HG03135 (cell line): Measurements from ENCODE around the gene EXOC3L2.
"Not testable (repeated sequence)": the region's sequence is repeated elsewhere in the genome, so short reads cannot be mapped to it uniquely, and the experiment has no call there.

Source experiments
- ATAC-seq: cut with Tn5 transposase; IDR thresholded peaks from one replicate; pipeline ENCODE4 v1.9.1; 2021; ENCODE audit warnings: mild to moderate bottlenecking, moderate library complexity; ENCODE audit not compliant: unreplicated experiment

The EXOC3L2 gene

GRCh38 chr19:45245334-45245787 lies at the start of gene EXOC3L2:
TSS of gene EXOC3L2 (minus strand) at chr19:45245407. CDS start at chr19:45239045, 6,362 bp downstream.
- no peak for ATAC-seq

- no peak for ATAC-seq
Measured at GRCh38 chr19:45294291-45295029, 49.3 kb upstream of the EXOC3L2 start.

DNA sequence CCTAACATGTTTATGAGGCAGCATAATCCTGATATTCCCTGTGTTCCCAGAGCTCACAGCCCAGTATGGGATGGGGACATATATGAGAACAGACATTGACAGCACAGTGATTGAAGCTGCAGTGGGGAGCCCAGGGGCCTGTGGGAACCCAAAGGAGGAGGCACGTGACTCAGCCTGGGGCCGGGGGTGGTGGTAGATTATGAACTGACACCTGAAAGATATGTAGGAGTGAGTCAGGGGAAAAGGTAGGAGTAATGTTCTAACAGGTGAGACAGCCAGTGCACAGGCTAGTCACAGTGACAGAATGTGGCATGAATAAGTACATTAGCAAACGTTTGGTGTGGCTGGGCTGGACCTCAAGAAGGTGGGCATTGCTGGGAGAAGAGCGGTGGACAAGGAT lies 48.5 kb upstream of the EXOC3L2 start:
- ATAC-seq = no peak

DNA sequence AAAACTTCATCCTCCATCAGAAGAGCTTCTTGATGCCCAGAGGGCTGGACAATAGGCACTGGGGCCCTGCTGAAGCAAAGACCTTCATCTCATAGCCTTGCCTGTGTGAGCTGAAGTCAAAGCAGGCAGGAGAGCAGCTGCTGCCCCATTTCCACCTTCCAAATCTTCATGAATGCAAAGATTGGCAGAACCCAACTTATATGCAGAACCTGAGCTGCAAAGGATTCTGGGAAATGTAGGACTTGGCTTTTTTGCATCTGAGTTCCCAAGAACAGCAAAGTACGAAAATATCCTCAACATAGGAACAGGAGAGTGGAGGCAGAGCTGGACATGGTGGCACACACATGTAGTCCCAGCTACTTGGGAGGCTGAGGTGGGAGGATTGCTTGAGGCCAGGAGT lies 46.6 kb upstream of the EXOC3L2 start:
- no peak for ATAC-seq

DNA sequence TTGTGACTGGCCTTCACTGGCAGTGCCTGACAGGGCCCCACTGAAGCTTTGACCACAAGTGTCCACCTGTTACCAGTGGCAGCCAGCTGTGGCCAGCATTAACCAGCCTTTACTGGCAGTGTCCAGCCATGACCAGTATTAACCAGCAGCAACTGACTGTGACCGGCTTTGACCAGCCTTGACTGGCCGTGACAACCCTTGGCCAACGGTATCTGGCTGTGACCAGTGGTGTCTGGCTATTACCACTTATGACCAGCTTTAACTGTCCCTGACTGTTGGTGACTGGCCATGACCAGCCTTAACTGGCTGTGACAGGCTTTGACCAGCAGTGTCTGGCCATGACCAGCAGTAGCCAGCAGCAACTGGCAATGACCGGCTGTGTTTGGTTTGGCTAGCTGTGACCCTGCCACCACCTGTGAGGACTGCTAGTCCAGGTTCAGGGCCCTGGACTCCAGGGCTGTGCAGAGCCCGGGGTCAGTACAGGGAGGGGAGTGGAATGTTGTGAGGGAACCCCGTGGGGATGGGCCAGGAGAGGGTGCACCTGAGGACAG lies 45.2 kb upstream of the EXOC3L2 start:
- ATAC-seq = no peak

DNA sequence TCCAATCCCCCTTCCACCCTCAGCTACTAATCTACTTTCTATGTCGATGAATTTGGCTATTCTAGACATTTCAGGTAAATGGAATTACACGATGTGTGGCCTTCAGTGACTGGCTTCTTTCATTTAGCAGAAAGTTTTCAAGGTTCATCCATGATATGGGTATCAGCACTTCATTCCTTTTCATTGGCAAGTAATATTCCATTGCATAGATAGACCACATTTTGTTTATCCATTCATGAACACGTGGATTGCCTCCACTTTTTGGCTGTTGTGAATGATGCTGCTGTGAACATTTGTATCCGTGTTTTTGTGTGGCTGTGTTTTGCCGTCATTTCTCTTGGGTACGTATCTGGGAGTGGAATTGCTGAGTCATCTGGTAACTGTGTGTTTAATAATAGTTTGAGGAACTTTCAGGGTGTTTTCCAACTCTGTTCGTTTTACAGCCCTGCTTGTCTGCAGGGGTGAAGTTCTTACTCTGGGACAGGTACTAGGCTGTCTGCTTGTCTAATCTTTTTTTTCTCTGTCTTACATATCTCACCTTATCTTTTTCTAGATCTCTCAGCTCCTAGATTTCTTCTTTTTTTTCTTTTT lies 38.3 kb upstream of the EXOC3L2 start:
- ATAC-seq = no peak

- ATAC-seq = no peak
Measured at GRCh38 chr19:45280471-45280961, 35.3 kb upstream of the EXOC3L2 start.

GRCh38 chr19:45279587-45280192 lies 34.5 kb upstream of the EXOC3L2 start:
- no peak for ATAC-seq

- no peak for ATAC-seq
Measured at GRCh38 chr19:45278087-45278486, 32.9 kb upstream of the EXOC3L2 start.

GRCh38 chr19:45276284-45276687 lies 31.1 kb upstream of the EXOC3L2 start:
- no peak for ATAC-seq

DNA sequence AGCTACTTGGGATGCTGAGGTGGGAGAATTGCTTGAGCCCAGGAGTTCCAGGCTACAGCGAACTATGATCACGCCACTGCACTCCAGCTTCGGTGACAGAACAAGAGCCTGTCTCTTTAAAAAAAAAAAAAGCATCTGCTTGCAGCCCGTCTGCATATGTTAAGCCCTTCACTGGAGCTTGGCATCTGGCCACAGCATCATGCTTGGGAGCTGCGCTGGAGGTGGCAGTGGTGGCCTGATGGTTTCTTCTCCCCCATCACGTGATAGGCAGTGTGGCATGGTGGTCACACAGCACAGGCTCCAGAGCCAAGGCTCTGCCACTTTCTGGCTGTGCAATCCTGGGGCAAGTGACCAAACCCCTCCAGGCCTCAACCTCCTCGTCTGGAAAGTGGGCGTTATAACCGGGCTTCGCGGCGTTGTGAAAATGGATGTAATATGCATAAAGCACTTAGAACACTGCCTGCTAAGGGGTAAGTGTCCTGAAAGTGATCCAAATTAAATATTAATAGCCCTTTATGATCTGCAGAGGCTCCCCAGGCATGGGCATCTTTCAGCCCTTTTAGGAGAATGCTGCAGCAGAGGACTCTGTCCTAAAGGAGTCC lies 30.3 kb upstream of the EXOC3L2 start:
- ATAC-seq = no peak

DNA sequence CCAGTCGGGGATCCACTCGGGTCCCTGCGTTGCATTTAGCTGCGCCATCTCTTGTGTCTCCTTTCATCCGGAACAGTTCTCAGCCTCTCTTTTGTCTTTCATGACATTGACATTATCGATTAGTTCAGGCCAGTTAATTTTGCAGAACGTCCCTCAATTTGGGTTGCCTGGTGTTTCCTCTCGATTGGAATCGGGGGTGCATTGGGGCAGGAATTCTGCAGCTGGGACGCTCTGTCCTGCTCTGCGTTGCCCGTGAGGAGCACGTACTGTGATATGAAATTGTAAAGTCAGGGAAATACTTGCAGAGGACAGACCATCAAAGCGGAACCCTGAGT lies 28.3 kb upstream of the EXOC3L2 start:
- ATAC-seq = no peak

DNA sequence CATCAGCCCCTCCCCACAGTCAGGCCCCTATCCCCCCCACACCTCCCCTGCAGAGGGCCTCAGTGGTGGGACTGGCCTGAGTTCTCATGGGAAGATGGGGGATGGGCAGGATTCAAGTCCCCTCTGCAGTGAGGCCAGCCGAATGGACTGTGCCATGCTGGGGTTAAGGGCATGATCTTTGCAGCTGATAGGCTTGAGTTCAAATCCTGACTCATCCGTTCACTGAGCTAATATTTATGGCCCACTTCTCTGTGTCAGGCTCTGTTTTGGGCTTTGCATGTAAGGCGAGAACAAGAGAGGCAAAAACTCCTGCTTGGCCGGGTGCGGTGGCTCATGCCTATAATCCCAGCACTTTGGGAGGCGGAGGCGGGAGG lies 26.5 kb upstream of the EXOC3L2 start:
- no peak for ATAC-seq

GRCh38 chr19:45271098-45271734 lies 26.0 kb upstream of the EXOC3L2 start:
- ATAC-seq = no peak

DNA sequence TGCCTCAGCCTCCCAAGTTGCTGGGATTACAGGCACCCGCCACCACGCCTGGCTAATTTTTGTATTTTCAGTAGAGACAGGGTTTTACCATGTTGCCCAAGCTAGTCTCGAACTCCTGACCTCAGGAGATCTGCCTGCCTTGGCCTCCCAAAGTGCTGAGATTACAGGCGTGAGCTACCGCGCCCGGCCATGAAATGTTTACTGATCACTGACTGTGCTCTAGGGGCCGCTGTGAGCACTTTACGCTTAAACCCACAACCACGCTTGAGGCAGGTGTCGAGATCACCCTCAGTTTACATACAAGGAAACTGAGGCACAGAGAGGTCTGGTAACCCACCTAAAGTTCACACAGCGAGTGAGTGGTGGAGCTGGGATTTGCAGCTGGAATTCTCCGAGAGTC lies 24.7 kb upstream of the EXOC3L2 start:
- not testable (repeated sequence) for ATAC-seq

- ATAC-seq = no peak
Measured at GRCh38 chr19:45267296-45267695, 22.1 kb upstream of the EXOC3L2 start.

GRCh38 chr19:45265375-45265774 lies 20.2 kb upstream of the EXOC3L2 start:
- no peak for ATAC-seq

DNA sequence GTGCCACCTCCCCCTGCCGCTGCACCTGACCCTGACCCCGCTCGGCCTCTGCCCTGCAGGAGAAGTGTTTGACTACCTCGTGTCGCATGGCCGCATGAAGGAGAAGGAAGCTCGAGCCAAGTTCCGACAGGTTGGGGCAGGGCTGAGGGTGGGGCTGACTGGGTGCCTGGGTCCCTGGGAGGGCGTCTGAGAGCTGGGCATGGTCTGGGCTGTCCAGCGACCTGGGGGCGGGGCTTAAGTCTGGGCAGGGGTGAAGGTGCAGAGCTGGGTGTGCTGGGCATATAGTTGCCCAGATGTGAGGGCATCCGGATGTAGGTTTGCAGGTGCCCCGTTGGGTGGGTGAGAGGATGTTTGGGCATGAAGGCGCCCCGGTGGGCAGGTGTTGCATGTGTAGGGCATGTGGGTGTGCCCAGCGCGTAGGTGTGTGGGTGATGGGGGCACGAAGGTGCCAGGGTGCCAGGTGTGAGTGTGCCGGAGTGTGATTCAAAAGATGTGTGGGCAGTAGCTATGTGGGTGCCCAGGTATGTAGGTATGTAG lies 19.6 kb upstream of the EXOC3L2 start:
- no peak for ATAC-seq

- no peak for ATAC-seq
Measured at GRCh38 chr19:45263013-45263412, 17.8 kb upstream of the EXOC3L2 start.

DNA sequence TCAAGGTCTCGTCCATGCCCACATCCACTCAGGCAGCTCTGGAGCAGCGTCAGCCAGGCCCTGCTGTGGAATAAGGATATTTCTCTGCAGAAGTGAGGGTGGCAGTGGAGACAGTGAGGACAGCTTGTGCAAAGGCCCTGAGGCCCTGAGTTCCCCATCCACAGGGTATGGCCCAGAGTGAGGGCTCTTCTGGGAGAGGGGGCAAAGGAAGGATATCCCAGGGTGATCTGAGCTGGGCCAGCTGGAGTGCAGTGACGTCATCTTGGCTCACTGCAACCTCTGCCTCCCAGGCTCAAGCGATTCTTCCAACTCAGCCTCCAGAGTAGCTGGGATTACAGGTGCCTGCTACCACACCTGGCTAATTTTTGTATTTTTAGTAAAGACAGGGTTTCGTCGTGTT lies 17.4 kb upstream of the EXOC3L2 start:
- ATAC-seq = no peak

GRCh38 chr19:45258862-45259261 lies 13.7 kb upstream of the EXOC3L2 start:
- no peak for ATAC-seq
